GM19463 (cell line): Measurements from ENCODE around the gene ULBP2.
"Not testable (repeated sequence)": the region's sequence is repeated elsewhere in the genome, so short reads cannot be mapped to it uniquely, and the experiment has no call there.

Experiments
- ATAC-seq: cut with Tn5 transposase; IDR thresholded peaks from one replicate; pipeline ENCODE4 v1.9.1; 2021; ENCODE audit warnings: mild to moderate bottlenecking, moderate library complexity; ENCODE audit not compliant: unreplicated experiment

The ULBP2 gene

DNA sequence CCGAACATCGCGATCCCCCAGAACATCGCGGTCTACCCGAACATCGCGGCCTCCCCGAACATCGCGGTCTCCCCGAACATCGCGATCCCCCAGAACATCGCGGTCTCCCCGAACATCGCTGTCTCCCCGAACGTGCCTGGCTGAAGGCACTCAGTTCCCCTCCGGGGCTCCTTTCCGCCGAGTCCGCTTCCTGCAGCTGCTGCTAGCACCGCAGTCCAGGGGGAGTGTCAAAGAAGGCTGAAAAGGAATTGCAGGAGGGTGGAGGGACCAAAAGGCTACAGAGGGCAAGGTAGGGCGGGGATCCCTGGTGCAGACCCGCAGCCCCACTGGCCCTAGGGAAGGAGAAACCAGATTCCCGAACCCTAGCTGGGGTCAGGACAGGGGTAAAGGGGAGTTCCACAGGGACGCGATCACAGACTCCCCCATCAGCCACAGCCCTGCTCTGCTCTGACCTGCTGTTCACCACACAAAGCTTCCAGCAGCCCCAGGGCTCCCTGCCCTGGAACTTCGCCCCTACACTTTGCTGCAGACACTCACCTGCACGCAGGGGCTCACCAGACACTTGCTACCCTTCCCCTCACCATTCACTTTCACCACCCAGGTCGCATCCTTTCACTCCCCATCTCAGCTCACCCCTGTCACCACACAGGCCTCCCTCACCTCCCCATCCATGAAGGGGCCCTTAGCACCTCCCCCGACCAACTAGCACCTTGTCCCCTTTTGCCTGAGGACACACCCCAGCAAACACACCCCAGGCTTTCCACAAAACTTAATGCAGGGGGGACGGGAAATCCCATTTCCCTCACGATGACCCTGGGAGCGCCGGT lies 23.6 kb downstream of the ULBP2 start:
- ATAC-seq = no peak

- ATAC-seq = not testable (repeated sequence)
Measured at GRCh38 chr6:149966319-149966718, 24.5 kb downstream of the ULBP2 start.

- ATAC-seq = no peak
Measured at GRCh38 chr6:149967591-149967990, 25.8 kb downstream of the ULBP2 start.

GRCh38 chr6:149967999-149968398 lies 26.2 kb downstream of the ULBP2 start:
- ATAC-seq = not testable (repeated sequence)

- not testable (repeated sequence) for ATAC-seq
Measured at GRCh38 chr6:149968909-149969308, 27.1 kb downstream of the ULBP2 start.

- ATAC-seq = no peak
Measured at GRCh38 chr6:149969635-149970034, 27.8 kb downstream of the ULBP2 start.

DNA sequence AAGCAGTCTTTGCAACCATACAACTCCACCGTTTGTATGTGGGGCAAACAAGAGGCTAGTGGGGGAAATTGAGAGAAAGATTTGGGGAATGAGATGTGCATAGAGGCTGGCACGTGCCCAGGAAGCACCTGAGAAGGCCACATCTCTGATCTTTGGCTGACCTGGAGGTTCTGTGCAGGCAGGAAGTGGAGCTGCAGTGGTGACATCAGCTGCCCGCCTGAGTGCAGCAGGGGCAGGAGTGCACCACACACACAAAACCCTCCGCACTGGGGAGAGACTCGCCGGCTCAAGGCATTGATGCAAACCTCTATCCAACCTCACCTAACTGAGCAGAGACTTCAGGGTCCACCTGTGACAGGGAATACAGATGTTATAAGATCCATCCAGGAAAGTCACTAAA lies 32.6 kb downstream of the ULBP2 start:
- not testable (repeated sequence) for ATAC-seq

DNA sequence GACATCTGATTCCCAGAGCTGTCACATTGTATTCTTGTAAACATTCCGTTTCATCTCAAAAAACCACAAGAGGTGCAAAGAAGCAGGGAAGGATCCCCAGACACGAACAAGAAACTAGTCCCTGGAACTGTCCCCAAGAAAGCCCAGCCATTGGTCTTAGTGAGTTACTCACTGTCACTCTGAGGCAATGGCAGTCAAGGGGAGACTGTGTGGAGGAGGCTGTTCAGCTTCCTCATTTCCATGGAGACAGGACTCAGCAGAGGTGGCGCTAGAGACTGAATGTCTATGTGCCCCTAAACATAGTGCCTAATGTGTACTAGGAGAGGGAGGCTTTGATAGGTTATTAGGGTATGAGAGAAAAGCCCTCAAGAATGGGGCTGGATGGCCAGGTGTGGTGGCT lies 33.0 kb downstream of the ULBP2 start:
- no peak for ATAC-seq

GRCh38 chr6:149975400-149975799 lies 33.6 kb downstream of the ULBP2 start:
- ATAC-seq = no peak

DNA sequence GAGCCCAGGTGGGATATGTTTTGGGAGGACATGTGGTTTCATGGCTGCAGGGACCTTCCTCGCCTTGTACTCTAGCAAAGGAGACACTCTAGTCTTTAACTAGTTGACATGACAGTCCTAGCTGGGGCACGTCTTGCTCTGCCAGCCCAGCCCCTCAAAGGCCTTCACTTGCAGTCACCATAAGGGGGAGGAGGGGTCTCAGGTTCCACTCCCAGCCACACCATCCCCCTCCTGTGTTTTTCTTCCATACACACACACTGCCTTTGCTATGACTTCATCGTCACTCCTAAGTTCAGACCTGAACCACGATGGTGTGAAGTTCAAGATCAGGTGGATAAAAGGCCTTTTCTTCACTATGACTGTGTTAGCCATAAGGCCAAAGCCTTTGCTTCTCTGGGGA lies 35.4 kb downstream of the ULBP2 start:
- no peak for ATAC-seq

DNA sequence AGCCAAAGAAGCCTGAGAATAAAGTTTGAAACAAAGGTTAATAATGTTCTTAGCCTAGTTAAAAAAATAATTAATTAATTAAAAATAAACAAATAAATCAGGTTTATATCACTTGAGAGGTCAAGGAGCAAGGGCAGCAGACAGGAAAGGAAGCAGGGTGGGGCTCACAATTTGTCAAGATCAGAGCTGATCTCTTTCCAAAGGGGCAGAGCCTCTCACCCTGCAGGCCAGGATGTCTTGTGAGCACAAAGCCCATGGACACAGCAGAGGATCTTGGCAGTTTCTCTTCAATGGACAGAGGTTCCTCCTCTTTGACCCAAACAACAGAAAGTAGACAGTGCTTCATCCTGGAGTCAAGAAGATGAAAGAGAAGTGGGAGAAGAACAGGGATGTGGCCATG lies 36.8 kb downstream of the ULBP2 start:
- no peak for ATAC-seq

DNA sequence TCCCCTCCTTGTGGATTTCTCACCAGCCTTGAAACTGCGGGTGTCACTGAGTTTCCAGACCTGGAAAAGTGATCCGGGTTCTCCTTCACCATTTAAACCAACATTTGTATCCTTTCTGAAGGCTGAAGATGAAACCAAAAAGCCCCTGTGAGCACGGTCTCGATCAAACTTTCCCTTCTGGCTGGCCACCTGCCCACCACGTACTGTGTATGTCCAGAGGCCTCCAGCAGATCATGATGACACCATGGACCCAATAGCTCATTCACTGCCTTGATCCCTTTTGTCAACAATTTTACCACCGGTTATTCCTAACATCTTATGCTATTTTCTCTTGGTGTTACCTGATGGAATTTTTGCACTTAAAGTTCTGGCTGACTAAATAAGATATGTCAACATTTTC lies 37.5 kb downstream of the ULBP2 start:
- no peak for ATAC-seq

GRCh38 chr6:149983145-149983544 lies 41.3 kb downstream of the ULBP2 start:
- ATAC-seq = no peak

GRCh38 chr6:149984773-149985172 lies 43.0 kb downstream of the ULBP2 start:
- ATAC-seq = no peak

- ATAC-seq = no peak
Measured at GRCh38 chr6:149985481-149985937, 43.7 kb downstream of the ULBP2 start.

DNA sequence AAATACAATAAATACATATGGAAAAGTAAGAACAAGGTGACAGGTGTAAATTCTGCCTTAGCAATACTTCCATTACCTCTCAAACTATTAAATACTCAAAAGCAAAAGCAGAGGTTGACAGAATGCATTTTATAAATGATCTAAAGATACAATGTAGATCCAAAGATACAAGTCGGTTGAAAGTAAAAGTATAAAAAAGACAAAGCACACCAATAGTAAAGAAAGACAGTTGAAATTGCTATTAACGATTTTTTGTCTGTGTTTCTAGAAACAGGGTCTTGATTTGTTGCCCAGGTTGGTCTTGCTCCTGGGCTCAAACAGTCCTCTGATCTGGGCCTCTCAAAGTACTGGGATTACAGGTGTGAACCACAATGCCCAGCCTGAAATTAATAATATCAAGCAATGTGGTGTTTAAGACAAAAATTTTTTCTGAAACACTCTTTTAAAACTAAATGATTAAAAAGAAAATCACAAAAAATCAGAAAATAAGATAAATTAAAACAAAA lies 45.8 kb downstream of the ULBP2 start:
- no peak for ATAC-seq

- ATAC-seq = no peak
Measured at GRCh38 chr6:149988550-149989346, 46.9 kb downstream of the ULBP2 start.

DNA sequence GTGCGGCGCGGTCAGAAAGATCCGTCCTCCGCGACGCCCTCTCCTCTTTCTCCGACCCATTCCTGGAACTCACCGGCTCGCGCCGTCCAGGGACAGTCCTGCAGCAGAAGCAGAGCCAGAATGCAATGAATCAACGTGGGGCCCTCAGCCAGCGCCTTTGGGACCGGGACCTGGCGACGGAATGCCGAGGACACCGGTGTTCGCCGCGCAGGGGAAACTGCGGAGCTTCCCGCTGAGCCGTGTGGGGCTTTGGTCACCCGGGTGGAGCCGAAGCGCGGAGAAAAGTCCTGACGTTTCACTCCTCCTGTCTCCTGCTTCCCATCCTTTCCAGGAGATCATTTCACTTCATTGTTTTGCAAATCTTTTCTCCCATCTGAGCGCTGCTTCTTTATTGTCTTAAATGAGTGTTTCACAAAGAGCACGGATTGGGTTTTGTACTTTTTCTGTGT lies 48.4 kb downstream of the ULBP2 start:
- no peak for ATAC-seq

GRCh38 chr6:149990661-149991471 lies 49.1 kb downstream of the ULBP2 start:
- ATAC-seq = no peak

DNA sequence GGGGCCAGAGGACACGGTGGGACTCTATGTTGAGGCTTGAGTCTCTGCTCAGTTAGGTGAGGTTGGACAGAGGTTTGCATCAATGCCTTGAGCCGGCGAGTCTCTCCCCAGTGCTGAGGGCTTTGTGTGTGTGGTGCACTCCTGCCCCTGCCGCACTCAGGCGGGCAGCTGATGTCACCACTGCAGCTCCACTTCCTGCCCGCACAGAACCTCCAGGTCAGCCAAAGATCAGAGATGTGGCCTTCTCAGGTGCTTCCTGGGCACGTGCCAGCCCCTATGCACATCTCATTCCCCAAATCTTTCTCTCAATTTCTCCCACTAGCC lies 49.6 kb downstream of the ULBP2 start:
- not testable (repeated sequence) for ATAC-seq

- ATAC-seq = no peak
Measured at GRCh38 chr6:149991838-149992237, 50.0 kb downstream of the ULBP2 start.
